ENCODE results near the gene NUP107.
A peak's percentile ranks its signal among the peaks of the same experiment; 100 is the strongest.

The NUP107 gene

DNA sequence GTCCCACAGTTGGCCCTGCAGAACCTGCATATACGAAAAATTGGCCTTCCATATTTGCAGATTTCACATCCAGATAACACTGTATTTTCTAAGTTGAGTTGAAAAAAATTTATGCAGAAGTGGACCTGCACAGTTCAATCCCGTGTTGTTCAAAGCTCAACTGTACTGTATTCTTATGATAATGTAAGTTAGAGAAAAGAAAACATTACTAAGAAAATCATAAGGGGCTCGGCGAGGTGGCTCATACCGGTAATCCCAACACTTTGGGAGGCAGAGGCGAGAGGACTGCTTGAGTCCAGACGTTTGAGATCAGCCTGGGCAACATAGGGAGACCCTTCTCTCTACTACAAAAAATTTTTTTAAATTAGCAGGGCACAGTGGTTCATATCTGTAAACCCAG, 41.0 kb downstream of the NUP107 start:
- FAIRE-seq (no peak), DNase-seq (ENCODE audit: extremely low spot score, insufficient read length, low read depth) (no peak)

DNA sequence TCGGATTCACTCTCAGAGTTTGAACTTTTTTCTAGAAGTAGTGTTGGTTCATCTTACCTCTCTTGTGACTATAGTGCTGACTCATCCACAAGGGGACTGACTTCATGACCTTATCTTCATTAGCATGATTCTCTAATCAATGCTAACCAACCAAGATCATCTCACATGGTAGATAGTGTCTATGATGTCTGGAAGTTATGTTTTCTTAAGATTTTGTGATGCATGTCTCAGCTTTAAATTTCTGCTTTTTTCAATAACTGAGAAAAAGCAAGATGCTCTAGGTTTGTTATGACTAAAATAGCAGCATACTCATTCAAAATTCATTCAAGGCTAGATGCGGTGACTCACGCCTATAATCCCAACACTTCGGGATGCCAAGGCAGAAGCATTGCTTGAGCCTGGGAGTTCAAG, 46.9 kb downstream of the NUP107 start:
- no peak for DNase-seq (ENCODE audit: extremely low spot score, insufficient read length, low read depth)
- no peak for FAIRE-seq

DNA sequence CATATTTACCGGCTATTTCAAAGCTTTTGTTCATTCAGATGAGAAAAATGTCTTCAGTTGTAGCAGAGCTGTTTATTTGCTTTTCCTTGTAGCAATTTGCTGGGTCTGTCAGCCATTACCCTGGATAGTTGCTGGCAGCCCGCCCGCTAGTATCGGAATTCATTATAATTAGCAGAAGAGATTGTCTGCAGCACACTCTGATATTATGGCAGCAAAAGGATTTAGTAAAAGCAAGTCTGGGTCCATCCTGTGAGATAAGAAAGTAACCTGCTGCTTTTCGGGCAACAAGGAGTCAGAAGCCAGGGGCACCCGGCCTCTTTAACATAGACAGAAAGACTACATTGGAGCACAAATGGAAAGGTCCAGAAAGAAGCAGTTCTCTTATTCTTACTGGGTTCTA, 53.1 kb downstream of the NUP107 start:
- no peak for FAIRE-seq
- DNase-seq (ENCODE audit: extremely low spot score, insufficient read length, low read depth): no peak

DNA sequence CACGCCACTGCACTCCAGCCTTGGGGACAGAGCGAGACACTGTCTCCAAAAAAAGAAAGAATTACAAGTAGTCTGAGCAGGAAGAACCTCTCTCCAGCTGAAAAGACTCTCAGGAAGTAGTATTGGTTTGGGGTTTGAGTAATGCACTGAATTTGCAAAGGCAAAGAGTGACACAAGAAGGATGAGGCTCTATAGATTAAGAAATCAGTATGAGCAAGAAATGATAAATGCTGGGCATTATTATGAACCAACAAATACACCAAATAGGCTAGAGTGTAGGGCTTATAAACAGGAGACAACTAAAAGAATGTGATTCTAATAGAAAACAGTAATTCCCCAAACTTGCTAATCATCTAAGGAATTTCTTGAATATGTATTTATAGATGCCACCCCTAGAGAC, 56.6 kb downstream of the NUP107 start:
- no peak for DNase-seq (ENCODE audit: extremely low spot score, insufficient read length, low read depth)
- no peak for FAIRE-seq

DNA sequence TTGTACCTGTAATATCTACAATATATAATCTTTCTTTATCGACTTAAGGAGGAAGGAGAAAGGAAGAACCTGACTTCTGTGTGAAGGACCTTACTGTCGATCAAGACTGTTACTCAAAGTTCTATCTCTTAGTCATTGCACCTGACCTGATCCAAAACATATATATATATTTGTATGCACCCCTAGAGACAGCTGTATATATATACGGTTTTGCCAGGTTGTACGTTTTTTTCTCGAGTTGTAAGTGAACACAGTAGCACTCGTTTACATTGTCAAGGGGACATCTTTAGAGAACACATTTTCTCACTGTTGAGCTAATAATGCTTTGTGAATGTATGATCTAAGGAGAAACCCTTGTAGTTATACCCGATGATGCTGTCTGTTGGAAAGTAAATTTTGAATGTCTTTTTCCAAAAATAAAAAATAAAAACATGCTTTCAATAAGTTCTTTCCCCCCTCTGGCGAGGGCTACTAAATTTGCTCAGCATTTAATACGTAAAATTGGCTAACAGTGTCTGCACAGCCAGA, 58.7 kb downstream of the NUP107 start:
- DNase-seq (ENCODE audit: extremely low spot score, insufficient read length, low read depth) (no peak), FAIRE-seq (no peak)

DNA sequence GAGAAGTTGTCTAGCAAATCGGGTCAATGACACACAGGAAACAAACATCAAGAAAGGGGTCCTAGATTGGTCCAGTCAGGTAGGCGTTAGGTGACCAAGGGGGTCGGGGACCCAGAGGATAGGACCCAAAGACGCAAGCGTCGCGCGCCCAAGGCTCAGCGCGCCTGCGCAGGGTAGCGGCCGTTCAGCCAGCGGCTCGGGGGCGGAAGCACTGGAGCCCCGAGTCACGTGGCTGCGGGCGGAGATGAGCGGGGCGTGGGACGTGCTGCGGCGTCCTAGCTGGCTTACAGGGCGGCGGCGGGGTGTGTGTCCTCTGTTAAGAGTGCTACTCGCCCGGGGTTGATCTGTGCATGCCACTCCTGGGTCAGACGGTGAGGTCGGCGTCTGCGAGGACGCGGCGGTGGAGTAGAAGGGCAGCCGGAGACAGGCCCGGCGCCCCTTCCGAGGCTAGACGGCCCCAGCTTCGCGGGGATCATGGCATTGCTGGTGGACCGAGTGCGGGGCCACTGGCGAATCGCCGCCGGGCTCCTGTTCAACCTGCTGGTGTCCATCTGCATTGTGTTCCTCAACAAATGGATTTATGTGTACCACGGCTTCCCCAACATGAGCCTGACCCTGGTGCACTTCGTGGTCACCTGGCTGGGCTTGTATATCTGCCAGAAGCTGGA, 59.3 kb downstream of the NUP107 start, which contains the start of gene SLC35E3:
SLC35E3 (plus strand) TSS at position 273 of the 668 bp plus-strand sequence; CDS start at position 475, 202 bp downstream.
- DNase-seq (ENCODE audit: extremely low spot score, insufficient read length, low read depth): peak; percentile 96
- FAIRE-seq: peak; percentile 87

DNA sequence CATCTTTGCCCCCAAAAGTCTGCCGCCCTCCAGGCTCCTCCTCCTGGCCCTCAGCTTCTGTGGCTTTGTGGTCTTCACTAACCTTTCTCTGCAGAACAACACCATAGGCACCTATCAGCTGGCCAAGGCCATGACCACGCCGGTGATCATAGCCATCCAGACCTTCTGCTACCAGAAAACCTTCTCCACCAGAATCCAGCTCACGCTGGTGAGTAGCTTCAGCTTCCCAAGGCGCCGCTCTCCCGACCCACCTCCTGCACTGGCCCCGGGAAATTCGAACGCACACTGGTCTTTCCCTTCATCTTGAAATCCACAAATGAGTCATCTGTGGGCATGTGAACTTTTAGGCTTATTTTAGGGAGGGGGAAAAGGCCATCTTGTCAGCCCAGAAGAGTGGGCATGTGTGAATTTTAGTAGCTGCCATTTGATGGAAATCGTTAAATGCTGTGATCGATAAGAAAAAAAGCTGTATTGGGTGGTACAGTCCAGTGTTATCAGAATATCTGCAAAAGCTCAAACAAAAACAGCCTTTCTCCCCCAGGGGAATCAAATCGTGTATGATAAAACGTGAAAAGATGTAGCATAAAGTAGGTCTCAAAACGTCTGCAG, 59.9 kb downstream of the NUP107 start:
- DNase-seq (ENCODE audit: extremely low spot score, insufficient read length, low read depth): peak; percentile 5
- FAIRE-seq: peak; percentile 47

DNA sequence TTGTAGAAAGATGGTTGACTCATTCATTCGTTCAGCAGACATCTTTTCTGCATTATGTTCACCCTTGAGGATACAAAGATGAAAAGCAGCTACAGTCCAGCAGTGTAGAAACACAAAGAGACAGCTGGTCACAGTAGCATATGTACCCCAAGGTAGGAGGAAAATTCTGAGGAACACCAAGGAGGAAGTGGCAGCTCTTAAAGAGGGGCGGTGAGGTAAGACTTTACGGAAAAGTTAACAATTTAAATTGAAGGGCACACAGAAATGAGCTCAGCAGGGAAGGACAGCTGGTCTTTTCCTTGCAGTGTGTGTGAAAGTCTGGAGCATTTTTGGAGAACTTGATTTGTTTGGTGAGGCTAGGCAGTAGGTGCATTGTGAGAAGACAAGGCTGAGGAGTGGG, 62.7 kb downstream of the NUP107 start:
- no peak for DNase-seq (ENCODE audit: extremely low spot score, insufficient read length, low read depth)
- FAIRE-seq: no peak

DNA sequence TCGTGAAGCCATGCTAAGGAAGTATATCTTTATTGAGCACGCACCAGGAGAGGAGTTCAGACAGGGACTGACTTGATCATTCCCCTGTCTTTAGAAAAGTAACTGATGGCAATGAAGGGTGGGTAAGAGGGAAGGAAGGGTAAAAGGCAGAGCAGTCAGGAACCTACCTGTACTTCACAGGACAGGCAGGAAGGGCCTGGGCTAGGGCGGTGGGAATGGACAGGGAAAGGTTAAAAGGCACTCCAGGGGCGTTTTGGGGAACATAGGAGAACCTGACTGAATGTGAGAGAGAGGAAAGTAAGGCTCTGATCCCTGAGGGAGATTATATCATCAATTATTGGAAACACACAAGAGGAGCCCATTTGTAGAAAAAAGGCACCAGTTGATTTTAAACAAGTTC, 63.1 kb downstream of the NUP107 start:
- FAIRE-seq (no peak), DNase-seq (ENCODE audit: extremely low spot score, insufficient read length, low read depth) (no peak)

DNA sequence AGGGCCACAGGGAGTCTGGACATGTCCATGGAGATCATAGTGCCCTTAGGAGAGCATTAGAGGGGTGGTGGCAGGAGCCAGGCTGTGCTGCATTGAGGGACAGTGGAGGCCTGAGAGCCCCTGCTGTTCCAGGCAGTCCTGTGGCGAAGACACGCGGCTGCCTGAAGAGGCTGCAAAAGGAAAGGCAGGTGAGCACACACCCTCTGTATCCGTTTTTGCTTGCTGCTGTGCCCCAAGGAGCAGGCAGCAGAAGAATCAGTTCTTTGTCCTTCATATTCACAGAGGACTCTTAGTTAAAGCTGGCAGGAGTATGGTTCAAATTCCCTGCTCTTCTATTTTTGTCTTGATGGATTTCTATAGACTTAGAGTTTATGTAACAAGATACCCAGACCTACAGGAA, 63.7 kb downstream of the NUP107 start:
- DNase-seq (ENCODE audit: extremely low spot score, insufficient read length, low read depth) (no peak), FAIRE-seq (no peak)

DNA sequence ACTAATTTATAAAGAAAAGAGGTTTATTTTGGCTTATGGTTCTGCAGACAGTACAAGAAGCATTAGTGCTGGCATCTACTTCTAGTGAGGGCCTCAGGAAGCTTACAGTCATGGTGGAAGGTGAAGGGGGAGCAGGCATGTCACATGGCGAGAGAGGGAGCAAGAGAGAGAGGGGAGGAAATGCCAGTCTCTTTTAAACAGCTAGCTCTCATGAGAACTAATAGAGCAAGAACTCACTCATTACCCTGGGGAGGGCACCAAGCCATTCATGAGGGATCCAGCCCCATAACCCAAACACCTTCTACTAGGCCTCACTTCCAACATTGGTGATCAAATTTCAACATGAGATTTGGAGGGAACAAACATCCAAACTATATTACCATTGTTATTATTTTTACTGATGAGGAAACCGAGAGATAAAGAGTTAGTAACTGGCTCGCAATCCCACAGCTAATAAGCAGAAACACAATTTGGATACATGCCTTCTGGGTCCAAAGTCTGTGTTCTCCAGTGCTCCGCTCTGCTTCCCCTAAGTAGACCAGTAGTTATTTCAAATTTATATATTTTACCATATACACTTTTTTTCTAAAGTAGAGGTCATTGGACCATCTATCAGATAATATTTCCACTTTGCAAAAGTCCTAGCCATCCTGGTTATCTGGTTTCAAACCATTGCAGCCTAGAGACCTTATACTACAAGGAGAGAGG, 68.9 kb downstream of the NUP107 start:
- no peak for FAIRE-seq
- no peak for DNase-seq (ENCODE audit: extremely low spot score, insufficient read length, low read depth)

DNA sequence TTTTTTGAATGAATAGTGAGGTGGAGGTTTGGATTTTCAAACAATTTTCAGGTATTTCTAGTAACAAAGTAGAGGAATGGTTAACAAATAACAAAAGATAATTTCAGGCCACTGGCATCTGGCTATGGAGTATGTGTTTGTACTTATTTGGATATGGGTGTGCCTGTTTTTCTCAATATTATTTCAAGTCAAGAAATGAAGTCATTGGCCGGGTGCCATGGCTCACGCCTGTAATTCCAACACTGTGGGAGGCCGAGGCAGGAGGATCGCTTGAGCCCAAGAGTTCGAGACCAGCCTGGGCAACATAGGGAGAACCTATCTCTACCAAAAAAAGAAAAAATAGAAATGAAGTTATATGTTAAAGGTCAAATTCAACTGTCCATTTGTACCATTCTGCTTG, 73.1 kb downstream of the NUP107 start:
- DNase-seq (ENCODE audit: extremely low spot score, insufficient read length, low read depth): no peak
- FAIRE-seq: no peak

DNA sequence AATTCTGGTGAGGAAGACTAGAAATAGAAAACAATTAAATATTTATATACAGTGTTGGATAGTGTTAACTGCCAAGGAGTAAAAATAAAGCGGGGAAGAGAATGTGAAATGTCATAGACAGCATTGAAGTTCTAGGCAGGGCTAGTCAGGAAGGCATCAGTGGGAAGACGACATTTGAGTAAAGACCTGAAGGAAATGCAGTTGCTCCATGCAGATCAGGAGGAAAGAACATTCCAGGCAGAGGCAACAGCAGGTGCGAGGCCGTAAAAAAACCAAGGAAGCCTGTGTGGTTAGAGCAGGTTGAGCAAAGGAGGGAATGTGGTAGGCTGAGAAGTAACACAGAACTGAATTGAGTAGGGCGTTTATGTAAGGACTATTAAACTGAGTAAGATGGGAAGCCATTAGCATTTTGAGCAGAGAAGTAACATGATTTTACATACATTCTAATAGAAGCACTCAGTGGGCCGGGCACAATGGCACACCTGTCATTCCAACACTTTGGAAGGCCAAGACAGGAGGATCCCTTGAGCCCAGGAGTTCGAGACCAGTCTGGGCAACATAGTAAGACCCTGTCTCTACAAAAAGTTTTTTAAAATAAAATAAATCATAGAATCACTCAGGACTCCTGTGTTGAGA, 74.1 kb downstream of the NUP107 start:
- no peak for DNase-seq (ENCODE audit: extremely low spot score, insufficient read length, low read depth)
- FAIRE-seq: no peak

DNA sequence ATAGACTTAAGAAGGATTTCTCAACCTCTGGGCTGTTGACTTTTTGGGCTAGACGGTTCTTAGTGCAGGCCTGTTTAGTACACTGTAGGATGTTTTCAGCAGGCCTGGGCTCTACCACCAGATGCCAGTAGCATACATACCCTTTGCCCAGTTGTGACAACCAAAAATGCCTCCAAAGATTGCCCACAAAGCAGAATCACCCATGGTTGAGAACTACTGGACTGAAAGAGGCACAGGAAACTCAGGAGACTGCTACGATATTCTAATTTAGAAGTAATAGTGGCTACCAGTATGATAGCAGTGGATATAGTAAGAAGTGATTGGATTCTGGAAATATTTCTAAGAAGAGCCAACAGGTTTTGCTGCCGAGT, 74.6 kb downstream of the NUP107 start:
- DNase-seq (ENCODE audit: extremely low spot score, insufficient read length, low read depth) (no peak), FAIRE-seq (no peak)

DNA sequence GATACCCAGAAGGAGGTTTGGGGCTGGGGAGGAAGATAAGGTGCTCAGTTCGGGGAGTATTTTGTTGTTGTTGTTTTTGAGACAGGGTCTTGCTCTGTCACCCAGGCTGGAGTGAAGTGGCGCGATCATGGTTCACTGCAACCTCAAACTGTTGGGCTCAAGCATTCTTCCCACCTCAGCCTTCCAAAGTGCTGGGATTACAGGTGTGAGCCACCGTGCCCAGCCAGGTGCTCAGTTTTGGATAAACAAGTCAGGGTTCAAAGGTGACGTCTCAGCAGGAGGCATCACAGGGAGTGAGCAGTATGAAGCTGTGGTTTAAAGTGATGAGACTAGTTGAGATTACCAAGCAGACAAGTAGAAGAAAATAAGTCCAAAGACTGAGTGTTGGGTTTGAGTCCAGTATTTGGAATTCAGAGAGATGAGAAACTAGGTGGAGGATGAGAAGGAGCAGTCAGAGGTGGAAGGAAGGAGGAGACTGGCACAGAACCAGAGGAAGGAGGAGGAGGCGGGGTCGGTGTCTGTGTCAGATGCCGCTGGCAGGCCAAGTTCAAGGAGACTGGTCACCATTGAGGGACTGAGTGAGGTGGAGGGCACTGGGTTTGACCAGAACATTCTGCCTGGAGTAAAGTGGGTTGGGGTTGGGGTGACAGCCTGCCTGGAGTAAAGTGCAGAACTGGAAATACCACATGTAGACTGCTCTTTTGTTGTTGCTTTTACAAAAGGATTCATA, 75.3 kb downstream of the NUP107 start:
- FAIRE-seq (no peak), DNase-seq (ENCODE audit: extremely low spot score, insufficient read length, low read depth) (no peak)

DNA sequence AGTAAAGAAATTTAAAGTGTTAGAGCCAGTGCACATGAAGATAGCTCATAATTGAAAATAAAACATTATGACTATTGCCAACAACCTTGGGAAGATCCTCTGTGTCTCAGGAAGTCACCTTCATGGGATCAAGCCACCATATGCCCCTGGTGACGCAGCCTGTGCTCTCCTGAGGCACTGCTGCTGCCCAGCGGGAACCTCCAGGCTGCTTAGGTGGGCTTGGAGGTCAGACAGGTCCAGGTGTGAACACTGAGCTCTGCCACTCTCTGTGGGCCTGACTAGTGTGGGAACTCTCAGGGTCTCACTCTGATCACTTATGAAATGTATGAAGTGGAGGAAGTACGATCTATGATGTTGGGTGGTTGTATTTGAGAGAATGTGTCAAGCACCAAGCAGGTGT, 75.9 kb downstream of the NUP107 start:
- FAIRE-seq: no peak
- no peak for DNase-seq (ENCODE audit: extremely low spot score, insufficient read length, low read depth)

DNA sequence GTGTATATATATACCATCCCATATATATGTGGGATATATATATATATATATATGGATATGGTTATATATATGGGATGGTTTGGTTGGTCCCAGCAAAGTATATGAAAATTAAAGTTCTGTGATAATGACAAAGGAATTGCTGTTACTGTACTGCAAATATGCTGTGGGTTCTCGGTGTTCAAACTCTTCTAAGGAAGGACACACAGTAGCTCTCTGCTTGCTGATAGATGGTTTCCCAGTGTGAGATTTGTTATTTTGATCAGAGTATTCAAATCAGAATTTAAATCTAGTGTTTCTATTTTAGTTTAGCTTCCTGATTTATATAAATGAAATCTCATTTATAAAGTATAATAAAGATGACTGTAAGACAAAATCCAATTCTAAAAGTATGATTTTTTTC, 78.9 kb downstream of the NUP107 start:
- FAIRE-seq (no peak), DNase-seq (ENCODE audit: extremely low spot score, insufficient read length, low read depth) (no peak)

DNA sequence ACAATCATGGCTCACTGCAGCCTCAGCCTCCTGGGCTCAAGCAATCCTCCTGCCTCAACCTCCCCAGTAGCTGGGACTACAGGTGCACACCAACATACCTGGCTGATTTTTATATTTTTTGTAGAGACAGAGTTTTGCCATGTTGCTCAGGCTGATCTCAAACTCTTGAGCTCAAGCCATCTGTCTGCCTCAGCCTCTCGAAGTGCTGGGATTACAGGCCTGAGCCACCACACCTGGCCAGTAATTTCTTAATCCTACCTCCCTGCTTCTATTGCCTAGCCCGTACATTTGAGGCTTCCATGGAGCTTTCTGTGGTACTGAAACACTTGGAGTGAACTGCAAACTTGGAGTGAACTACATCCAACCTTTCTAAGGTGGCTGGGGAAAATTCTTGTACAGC, 79.9 kb downstream of the NUP107 start:
- FAIRE-seq (no peak), DNase-seq (ENCODE audit: extremely low spot score, insufficient read length, low read depth) (no peak)

DNA sequence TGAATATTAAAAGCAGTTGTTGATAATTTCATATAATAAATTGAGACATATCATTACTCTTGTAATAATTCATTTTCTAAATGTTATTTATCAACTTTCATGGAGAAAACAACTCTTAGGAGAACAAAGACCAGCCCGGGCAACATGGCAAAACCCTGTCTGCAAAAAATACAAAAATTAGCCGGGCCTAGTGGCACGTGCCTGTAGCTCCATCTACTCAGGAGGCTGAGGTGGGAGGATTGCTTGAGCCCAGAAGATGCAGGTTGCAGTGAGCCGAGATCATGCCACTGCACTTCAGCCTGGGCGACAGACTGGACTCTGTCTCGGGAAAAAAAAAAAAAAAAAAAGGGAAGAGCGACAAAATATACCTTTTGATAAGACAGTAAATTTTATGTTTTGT, 80.4 kb downstream of the NUP107 start:
- DNase-seq (ENCODE audit: extremely low spot score, insufficient read length, low read depth): no peak
- no peak for FAIRE-seq

DNA sequence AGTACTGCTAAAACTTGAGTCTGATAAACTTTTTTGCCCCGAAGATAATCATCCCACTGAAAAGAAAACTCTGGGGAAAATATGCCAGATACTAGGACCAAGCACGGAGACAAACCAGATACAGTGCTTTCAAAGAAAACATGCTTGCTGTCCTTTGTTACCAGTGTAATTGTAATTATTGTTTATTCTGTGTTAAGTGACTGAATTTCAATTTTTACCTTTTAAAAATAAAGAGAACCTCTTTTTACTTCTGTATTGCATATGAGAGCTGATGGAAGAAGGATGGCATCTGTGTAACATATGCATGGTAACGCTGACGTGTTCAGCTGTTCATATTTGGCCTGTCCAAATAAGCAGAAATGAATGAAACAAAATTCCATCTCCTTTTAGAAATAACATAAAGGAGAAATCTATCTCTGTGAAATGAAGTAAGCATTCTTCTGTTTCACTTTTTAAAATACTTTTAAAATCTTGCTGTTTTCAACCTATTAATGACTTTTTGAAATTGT, 81.7 kb downstream of the NUP107 start:
- no peak for FAIRE-seq
- no peak for DNase-seq (ENCODE audit: extremely low spot score, insufficient read length, low read depth)
